HEK293T (cell line): ENCODE measurements around the gene ADGRD1.

Experiments
- CTCF ChIA-PET: fragments of 350-600 bp; formaldehyde crosslinking; extraction: SDS; loops from one replicate; lab custom pipeline; 2021; ENCODE audit warnings: antibody characterized with exemption, inconsistent platforms; lab: Yijun Ruan, JAX
- POLR2A ChIA-PET: fragments of 350-600 bp; formaldehyde crosslinking; extraction: SDS; loops from one replicate; lab custom pipeline; 2020; ENCODE audit warnings: antibody characterized with exemption, inconsistent platforms; lab: Yijun Ruan, JAX
- DNase-seq: peaks from one replicate; pipeline ENCODE4 v3.0.0; 2012; ENCODE audit warnings: mixed read lengths; ENCODE audit errors: extremely low spot score
- ARNT ChIP-seq: fragments of 450-650 bp; IDR thresholded peaks from 2 replicates; pipeline ENCODE4 v1.6.1; 2017; ENCODE audit warnings: mild to moderate bottlenecking
- BHLHE40 ChIP-seq: fragments of 450-650 bp; IDR thresholded peaks from 2 replicates; pipeline ENCODE4 v1.6.1; 2016; ENCODE audit warnings: mild to moderate bottlenecking, moderate library complexity, borderline replicate concordance
- CTBP1 ChIP-seq: fragments of 450-650 bp; IDR thresholded peaks from 2 replicates; pipeline ENCODE4 v1.6.1; 2016; ENCODE audit warnings: borderline replicate concordance
- ELF4 ChIP-seq: fragments of 450-650 bp; IDR thresholded peaks from 2 replicates; pipeline ENCODE4 v1.6.1; 2017; ENCODE audit warnings: antibody characterized with exemption
- FOXA1 ChIP-seq: fragments of 450-650 bp; IDR thresholded peaks from 2 replicates; pipeline ENCODE4 v1.6.1; 2016; ENCODE audit warnings: mild to moderate bottlenecking
- FOXK2 ChIP-seq: fragments of 450-650 bp; IDR thresholded peaks from 2 replicates; pipeline ENCODE4 v1.6.1; 2016; ENCODE audit warnings: mild to moderate bottlenecking
- FOXM1 ChIP-seq: fragments of 450-650 bp; IDR thresholded peaks from 2 replicates; pipeline ENCODE4 v1.6.1; 2017; ENCODE audit warnings: mild to moderate bottlenecking, borderline replicate concordance
- HDGF ChIP-seq: fragments of 450-650 bp; IDR thresholded peaks from 2 replicates; pipeline ENCODE4 v1.6.1; 2017; ENCODE audit warnings: antibody characterized with exemption, borderline replicate concordance
- L3MBTL2 ChIP-seq: fragments of 450-650 bp; conservative IDR thresholded peaks from 2 replicates; pipeline ENCODE4 v1.6.1; 2016; ENCODE audit warnings: mild to moderate bottlenecking
- LEF1 ChIP-seq: fragments of 450-650 bp; IDR thresholded peaks from 2 replicates; pipeline ENCODE4 v1.6.1; 2017; ENCODE audit warnings: mild to moderate bottlenecking, borderline replicate concordance
- NFRKB ChIP-seq: fragments of 450-650 bp; IDR thresholded peaks from 2 replicates; pipeline ENCODE4 v1.6.1; 2016; ENCODE audit warnings: mild to moderate bottlenecking, moderate library complexity
- SP1 ChIP-seq: fragments of 450-650 bp; IDR thresholded peaks from 2 replicates; pipeline ENCODE4 v1.6.1; 2017
- SUZ12 ChIP-seq: fragments of 450-650 bp; IDR thresholded peaks from 2 replicates; pipeline ENCODE4 v1.6.1; 2016; ENCODE audit warnings: mild to moderate bottlenecking
- TARDBP ChIP-seq: fragments of 450-650 bp; IDR thresholded peaks from 2 replicates; pipeline ENCODE4 v1.6.1; 2016
- ZNF384 ChIP-seq: fragments of 450-650 bp; IDR thresholded peaks from 2 replicates; pipeline ENCODE4 v1.6.1; 2016
- TF ChIP-seq, protein P1 (sequence below): fragments of 450-650 bp; IDR thresholded peaks from 2 replicates; pipeline ENCODE4 v1.6.1; 2016

Gene ADGRD1

DNA sequence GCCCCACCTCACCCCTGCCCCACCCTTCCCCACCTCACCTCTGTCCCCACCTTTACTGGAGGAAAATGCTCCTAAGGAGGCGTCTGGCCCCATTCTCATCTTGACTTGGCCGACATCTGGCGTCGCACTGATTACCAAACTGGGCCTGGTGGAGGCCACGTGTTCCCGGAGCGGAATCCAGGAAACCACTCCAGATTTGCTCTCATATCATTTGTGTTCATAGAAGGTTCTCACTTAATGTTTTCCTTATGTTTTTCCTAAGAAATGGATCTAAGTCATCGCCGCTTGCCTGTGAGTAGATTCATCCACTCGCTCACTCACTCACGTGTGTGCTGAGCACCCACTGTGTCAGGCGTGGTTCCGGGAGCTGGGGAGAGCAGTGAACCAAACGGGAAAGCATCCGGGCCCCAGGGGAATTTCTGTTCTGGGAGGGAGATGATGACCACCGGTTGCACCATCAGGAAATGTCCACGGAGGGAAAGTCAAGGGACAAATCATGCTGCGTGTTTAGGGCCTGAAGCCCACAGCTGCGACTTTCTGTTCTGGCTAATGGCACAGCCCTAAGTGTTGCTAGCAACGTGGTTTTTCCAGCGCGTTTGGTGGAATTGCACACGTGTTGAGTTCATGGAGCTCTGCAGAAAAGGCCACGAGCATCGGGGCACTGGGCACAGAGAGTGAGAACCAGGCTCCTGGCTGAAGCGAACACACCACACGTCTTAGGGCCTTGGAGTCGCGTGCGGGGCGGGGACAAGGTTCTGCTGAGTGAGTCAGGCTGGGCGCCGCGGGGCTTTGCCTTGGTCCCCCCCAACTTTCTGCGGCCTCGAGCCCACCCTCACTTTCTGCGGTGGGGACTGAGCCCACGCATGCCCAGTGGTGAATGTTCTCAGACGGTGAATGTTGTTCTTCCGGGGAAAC is 57.7 kb downstream of the ADGRD1 start:
- DNase-seq = no peak
- TF ChIP-seq NFRKB (no peak), FOXK2 (no peak), HDGF (no peak), SUZ12 (no peak), BHLHE40 (no peak), CTBP1 (no peak), SP1 (no peak), L3MBTL2 (no peak), ELF4 (no peak), LEF1 (no peak), FOXM1 (no peak), ARNT (no peak), TARDBP (no peak)
- TF ChIP-seq, protein P1, sequence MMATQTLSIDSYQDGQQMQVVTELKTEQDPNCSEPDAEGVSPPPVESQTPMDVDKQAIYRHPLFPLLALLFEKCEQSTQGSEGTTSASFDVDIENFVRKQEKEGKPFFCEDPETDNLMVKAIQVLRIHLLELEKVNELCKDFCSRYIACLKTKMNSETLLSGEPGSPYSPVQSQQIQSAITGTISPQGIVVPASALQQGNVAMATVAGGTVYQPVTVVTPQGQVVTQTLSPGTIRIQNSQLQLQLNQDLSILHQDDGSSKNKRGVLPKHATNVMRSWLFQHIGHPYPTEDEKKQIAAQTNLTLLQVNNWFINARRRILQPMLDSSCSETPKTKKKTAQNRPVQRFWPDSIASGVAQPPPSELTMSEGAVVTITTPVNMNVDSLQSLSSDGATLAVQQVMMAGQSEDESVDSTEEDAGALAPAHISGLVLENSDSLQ = no peak
- CTCF ChIA-PET = no interaction called here
- POLR2A ChIA-PET = no interaction called here

DNA sequence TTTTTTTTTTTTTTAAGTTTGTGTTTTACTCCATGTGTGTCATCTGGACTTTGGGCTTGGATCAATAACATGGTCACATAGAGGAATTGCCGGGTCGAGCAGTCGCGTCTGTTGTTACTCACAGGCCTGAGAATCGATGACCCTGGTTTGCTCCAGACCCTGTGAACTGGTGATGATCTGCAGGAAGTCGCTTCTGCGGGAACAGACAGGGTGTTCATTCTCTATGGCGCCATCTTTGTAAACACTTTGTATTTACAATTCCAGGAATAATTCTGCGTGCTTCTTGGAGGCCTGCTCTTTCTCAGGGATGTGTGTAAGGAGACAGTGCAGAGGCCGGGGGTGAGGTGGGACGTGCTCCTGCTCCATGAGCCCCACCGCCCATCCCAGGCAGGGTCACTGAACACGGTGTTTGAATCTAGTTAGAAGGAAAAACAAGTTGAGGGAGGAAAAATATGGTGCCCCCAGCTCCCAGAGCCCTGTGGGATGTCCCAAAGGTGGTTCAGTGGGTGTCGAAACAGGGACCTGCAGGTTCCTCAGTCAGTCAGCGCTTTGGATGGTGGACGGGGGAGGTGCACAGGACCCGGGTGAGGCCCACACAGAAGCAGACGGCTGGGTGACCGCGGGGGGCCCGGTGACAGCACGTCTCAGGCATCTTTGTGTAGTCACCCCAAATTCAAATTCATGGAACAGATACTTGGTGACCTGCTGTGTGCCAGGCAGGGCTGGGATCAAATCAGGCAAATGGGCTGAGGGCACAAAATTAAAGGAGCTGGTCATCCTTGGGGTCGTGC is 58.8 kb downstream of the ADGRD1 start:
- no peak for TF ChIP-seq CTBP1
- no peak for TF ChIP-seq FOXA1
- no peak for TF ChIP-seq FOXM1
- no peak for TF ChIP-seq ZNF384
- TF ChIP-seq, protein P1 = no peak
- TF ChIP-seq LEF1 = no peak
- no peak for TF ChIP-seq SP1
- no peak for TF ChIP-seq TARDBP
- no peak for TF ChIP-seq L3MBTL2
- no peak for TF ChIP-seq NFRKB
- TF ChIP-seq ARNT = no peak
- no peak for TF ChIP-seq SUZ12
- TF ChIP-seq ELF4 = no peak
- TF ChIP-seq BHLHE40 = no peak
- TF ChIP-seq HDGF = no peak
- no peak for TF ChIP-seq FOXK2
- ChIA-PET POLR2A (no interaction called here), CTCF (no interaction called here)
- DNase-seq = no peak

GRCh38 chr12:131013118-131013517 is 59.4 kb downstream of the ADGRD1 start:
- ChIA-PET POLR2A (no interaction called here), CTCF (no interaction called here)
- TF ChIP-seq ARNT (no peak), CTBP1 (no peak), FOXM1 (no peak), HDGF (no peak)
- TF ChIP-seq, protein P1 = no peak
- no peak for DNase-seq

DNA sequence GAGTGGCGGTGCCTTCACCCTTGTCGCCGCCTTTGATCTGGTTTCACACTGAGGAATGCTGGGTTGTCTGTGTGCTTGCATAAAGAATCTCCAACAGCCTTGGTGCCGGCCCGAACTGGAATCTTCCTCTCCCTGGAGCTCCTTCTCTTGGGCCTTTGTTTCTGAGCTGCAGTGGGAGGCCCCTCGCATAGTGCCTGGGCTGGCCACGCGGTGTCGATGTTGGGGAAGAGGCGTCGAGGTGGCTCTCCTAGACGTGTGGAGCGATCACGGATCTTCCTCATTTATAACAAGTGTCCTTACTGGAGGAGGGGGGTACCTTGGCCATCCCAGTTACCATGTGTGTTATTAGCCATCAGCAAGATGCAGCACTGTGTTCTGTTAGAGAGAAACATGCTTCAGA is 60.6 kb downstream of the ADGRD1 start:
- no peak for DNase-seq
- TF ChIP-seq FOXA1 (no peak), ZNF384 (no peak), L3MBTL2 (no peak), CTBP1 (no peak), NFRKB (no peak)
- TF ChIP-seq, protein P1 = no peak
- CTCF ChIA-PET = no interaction called here
- POLR2A ChIA-PET = no interaction called here

- DNase-seq = no peak
- POLR2A ChIA-PET = no interaction called here
- CTCF ChIA-PET = no interaction called here
- no peak for TF ChIP-seq ARNT
- no peak for TF ChIP-seq L3MBTL2
- no peak for TF ChIP-seq NFRKB
- TF ChIP-seq FOXK2 = no peak
- no peak for TF ChIP-seq FOXM1
- no peak for TF ChIP-seq FOXA1
- no peak for TF ChIP-seq ZNF384
- TF ChIP-seq, protein P1 = no peak
- TF ChIP-seq CTBP1 = no peak
- no peak for TF ChIP-seq BHLHE40
- no peak for TF ChIP-seq HDGF
- no peak for TF ChIP-seq TARDBP
- TF ChIP-seq LEF1 = no peak
- no peak for TF ChIP-seq SP1
- TF ChIP-seq ELF4 = no peak
- no peak for TF ChIP-seq SUZ12
Observed at GRCh38 chr12:131015581-131016337, 62.1 kb downstream of the ADGRD1 start.
